CD14-positive monocyte (primary cell): ENCODE data around the gene BBLN. TPM values are rescaled to one million over a fixed set of nuclear protein-coding genes. Genes with fewer than 3 reads are reported as not detected.

ENCODE experiments used
- DNase-seq, 3 donors: peaks; one replicate each; pipeline ENCODE4 v3.0.0-alpha.2; 2011 to 2022
- H2AFZ ChIP-seq: 2 replicates; pipeline ENCODE4 v1.6.0; 2012; ENCODE audit warnings: mild to moderate bottlenecking, low read depth, low read length, inconsistent platforms; ENCODE audit not compliant: insufficient read depth, poor library complexity, severe bottlenecking
- H3K27ac ChIP-seq, 2 donors: 1 replicate in 1 of 2; 2 replicates in 1 of 2; pipeline ENCODE4 v1.5.1; 2012 to 2013; ENCODE audit warnings: low read length in 2 of 2, control low read depth in 1 of 2, inconsistent platforms in 1 of 2, low read depth in 1 of 2, mild to moderate bottlenecking in 1 of 2
- H3K27me3 ChIP-seq, 2 donors: one replicate each; pipeline versions ENCODE4 v1.6.0 to v1.6.1; 2011 to 2013; ENCODE audit warnings: low read length in 2 of 2; ENCODE audit not compliant: control insufficient read depth in 2 of 2, insufficient read depth in 2 of 2
- H3K36me3 ChIP-seq, 2 donors: replicated peaks in 1 of 2; 1 replicate in 1 of 2; 2 replicates in 1 of 2; pipeline versions ENCODE4 v1.5.1 to v1.6.1; 2012 to 2013; ENCODE audit warnings: low read length in 2 of 2, control low read depth in 1 of 2, inconsistent platforms in 1 of 2, mild to moderate bottlenecking in 1 of 2; ENCODE audit not compliant: insufficient read depth in 2 of 2, control insufficient read depth in 1 of 2
- H3K4me1 ChIP-seq, 2 donors: 1 replicate in 1 of 2; 2 replicates in 1 of 2; pipeline versions ENCODE4 v1.5.1 to v1.6.1; 2012 to 2013; ENCODE audit warnings: low read length in 2 of 2, control low read depth in 1 of 2, inconsistent platforms in 1 of 2, mild to moderate bottlenecking in 1 of 2, moderate library complexity in 1 of 2; ENCODE audit not compliant: insufficient read depth in 2 of 2, control insufficient read depth in 1 of 2
- H3K4me2 ChIP-seq: replicated peaks from 2 replicates; pipeline ENCODE3; 2012; ENCODE audit warnings: low read length, moderate library complexity, mild to moderate bottlenecking; ENCODE audit not compliant: poor library complexity, severe bottlenecking; ENCODE audit errors: extremely low read depth
- H3K4me3 ChIP-seq, 3 experiments: fragments of 200-600 bp in 1 of 3; sonication (generic) in 1 of 3; replicated peaks in 1 of 3; 1 replicate in 2 of 3; 2 replicates in 1 of 3; pipeline ENCODE4 v1.5.1; 2011 to 2013; ENCODE audit warnings: low read length in 3 of 3, mild to moderate bottlenecking in 3 of 3, control low read depth in 2 of 3, low read depth in 2 of 3, inconsistent platforms in 1 of 3, moderate library complexity in 1 of 3
- H3K79me2 ChIP-seq: 2 replicates; pipeline ENCODE4 v1.6.0; 2012; ENCODE audit warnings: mild to moderate bottlenecking, control low read depth, inconsistent platforms, low read length, moderate library complexity; ENCODE audit not compliant: insufficient read depth
- H3K9ac ChIP-seq: 2 replicates; pipeline ENCODE4 v1.6.0; 2017; ENCODE audit warnings: low read length, mild to moderate bottlenecking; ENCODE audit not compliant: insufficient read depth, poor library complexity, severe bottlenecking
- H3K9me3 ChIP-seq, 2 donors: replicated peaks in 1 of 2; 1 replicate in 1 of 2; 2 replicates in 1 of 2; pipeline versions ENCODE4 v1.5.1 to v1.6.1; 2012 to 2013; ENCODE audit warnings: low read length in 2 of 2, control low read depth in 1 of 2; ENCODE audit not compliant: control insufficient read depth in 1 of 2, insufficient read depth in 1 of 2
- H4K20me1 ChIP-seq: 2 replicates; pipeline ENCODE4 v1.6.0; 2012; ENCODE audit warnings: mild to moderate bottlenecking, low read length, control low read depth, moderate library complexity; ENCODE audit not compliant: insufficient read depth
- H3K27ac Mint-ChIP-seq, 7 donors: one replicate each; pipeline ENCODE4 v1.8.0; 2020; ENCODE audit warnings: mild to moderate bottlenecking in 7 of 7, mixed read lengths in 7 of 7, moderate library complexity in 6 of 7, inconsistent platforms in 2 of 7
- H3K27me3 Mint-ChIP-seq, 3 donors: one replicate each; pipeline ENCODE4 v1.8.0; 2021 to 2022; ENCODE audit warnings: low read depth in 3 of 3, mild to moderate bottlenecking in 3 of 3, mixed read lengths in 3 of 3, moderate library complexity in 3 of 3, inconsistent platforms in 1 of 3
- H3K36me3 Mint-ChIP-seq, 2 donors: one replicate each; pipeline ENCODE4 v1.8.0; 2020; ENCODE audit warnings: mixed read lengths in 2 of 2, inconsistent platforms in 1 of 2, mild to moderate bottlenecking in 1 of 2
- H3K4me1 Mint-ChIP-seq: one replicate; pipeline ENCODE4 v1.8.0; 2020; ENCODE audit warnings: mild to moderate bottlenecking, mixed read lengths
- H3K4me3 Mint-ChIP-seq, 2 donors: one replicate each; pipeline ENCODE4 v1.8.0; 2020; ENCODE audit warnings: mild to moderate bottlenecking in 2 of 2, mixed read lengths in 2 of 2, moderate library complexity in 1 of 2
- H3K9me3 Mint-ChIP-seq, 7 donors: one replicate each; pipeline ENCODE4 v1.8.0; 2020 to 2022; ENCODE audit warnings: mixed read lengths in 7 of 7, mild to moderate bottlenecking in 6 of 7, moderate library complexity in 6 of 7, inconsistent platforms in 2 of 7
- WGBS: methylation state at CpG from one replicate; pipeline ENCODE4 v1.1.5; 2013; ENCODE audit warnings: missing lambda C conversion rate; ENCODE audit not compliant: insufficient coverage; 5-methylcytosine and 5-hydroxymethylcytosine counted together
- intact Hi-C, 2 donors: fragments of 100-400 bp; cut with micrococcal nuclease; formaldehyde crosslinking; loops; one replicate each; pipeline versions ENCODE4 v1.15.0 to v1.15.1; 2023
- polyA plus RNA-seq, 3 donors: library from polyadenylated mRNA; depleted of rRNA in 1 of 3; unstranded in 2 of 3; stranded (reverse) in 1 of 3; fragments of 300-500 nt in 2 of 3; fragments of >200 nt in 1 of 3; fragmentation: Illumina TruSeq in 2 of 3; gene quantifications; 1 replicate in 2 of 3; 2 replicates in 1 of 3; pipeline ENCODE4 v1.2.3, GENCODE V29; 2012 to 2021
- TF ChIP-seq, protein P1 (sequence below): fragments of 200-600 bp; IDR thresholded peaks from one replicate; pipeline ENCODE4 v1.8.0; 2022; ENCODE audit warnings: antibody characterized with exemption, mild to moderate bottlenecking

BBLN gene
- polyA plus RNA-seq, 3 donors = 51.5 to 74.8 (median 54.5) TPM

DNA sequence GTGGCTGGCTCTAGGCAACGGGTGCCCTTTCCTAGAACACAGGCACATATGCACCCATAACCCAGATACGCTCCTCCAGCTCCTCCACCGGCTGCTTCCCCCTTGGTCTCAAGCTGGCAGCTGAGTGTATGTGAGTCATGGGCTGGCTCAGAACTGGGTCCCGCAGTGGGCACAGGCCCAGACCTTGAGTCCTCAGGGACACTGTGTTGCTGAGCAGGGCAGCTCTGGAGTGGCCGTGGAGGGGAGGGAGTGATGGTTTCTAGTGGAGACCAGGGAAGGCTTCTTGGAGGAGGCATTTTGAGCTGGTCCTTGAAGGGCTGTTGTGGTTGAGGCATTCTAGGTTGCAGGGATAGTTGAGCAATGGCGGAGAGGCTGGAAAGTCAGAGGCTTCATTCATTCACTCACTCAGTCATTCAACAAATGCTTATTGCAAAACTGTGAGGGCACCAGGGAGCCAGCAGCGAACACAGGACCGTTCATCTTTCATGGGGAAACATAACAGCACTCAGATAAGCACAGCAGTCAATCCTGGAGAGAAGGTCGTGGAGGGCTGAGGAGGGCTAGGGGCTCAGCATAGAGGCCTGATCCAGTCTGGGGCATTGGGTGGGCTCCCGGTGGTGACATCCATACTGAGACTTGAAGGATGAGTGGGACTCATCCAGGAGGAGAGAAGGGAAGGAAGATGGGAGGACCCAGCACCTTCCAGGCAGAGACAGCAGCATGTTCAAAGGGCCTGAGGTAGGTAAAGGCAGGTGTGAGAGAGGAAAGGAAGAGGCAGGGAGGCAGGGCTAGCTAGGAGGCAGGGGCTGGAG, 2.4 kb downstream of the BBLN start:
- H3K36me3 Mint-ChIP-seq = peaks cover 32 to 46% of the 10 kb centered on the region in 2 donors
- H3K4me1 ChIP-seq = peaks cover 16 to 20% of the 10 kb centered on the region in 2 donors
- H3K4me1 Mint-ChIP-seq = peaks cover 15% of the 10 kb centered on the region
- no peaks in the 10 kb centered on the region for H3K27me3 ChIP-seq
- H3K36me3 ChIP-seq = peaks cover 34 to 41% of the 10 kb centered on the region in 2 donors
- no peak overlapping the region for H3K27ac ChIP-seq
- no peak for DNase-seq
- H3K4me3 ChIP-seq = no peak overlapping the region
- H3K27me3 Mint-ChIP-seq = peaks cover 0 to 5% (median 0%) of the 10 kb centered on the region in 3 donors
- no peak overlapping the region for H3K4me3 Mint-ChIP-seq
- WGBS = 100% methylated on average over 5 of the region's 10 CpGs
- no peaks in the 10 kb centered on the region for H3K9me3 Mint-ChIP-seq
- peaks cover 8% of the 10 kb centered on the region for H3K79me2 ChIP-seq
- H3K4me2 ChIP-seq = no peak overlapping the region
- H2AFZ ChIP-seq = no peak overlapping the region
- H3K9ac ChIP-seq = no peak overlapping the region
- intact Hi-C loops = no loop called here
- TF ChIP-seq, protein P1, sequence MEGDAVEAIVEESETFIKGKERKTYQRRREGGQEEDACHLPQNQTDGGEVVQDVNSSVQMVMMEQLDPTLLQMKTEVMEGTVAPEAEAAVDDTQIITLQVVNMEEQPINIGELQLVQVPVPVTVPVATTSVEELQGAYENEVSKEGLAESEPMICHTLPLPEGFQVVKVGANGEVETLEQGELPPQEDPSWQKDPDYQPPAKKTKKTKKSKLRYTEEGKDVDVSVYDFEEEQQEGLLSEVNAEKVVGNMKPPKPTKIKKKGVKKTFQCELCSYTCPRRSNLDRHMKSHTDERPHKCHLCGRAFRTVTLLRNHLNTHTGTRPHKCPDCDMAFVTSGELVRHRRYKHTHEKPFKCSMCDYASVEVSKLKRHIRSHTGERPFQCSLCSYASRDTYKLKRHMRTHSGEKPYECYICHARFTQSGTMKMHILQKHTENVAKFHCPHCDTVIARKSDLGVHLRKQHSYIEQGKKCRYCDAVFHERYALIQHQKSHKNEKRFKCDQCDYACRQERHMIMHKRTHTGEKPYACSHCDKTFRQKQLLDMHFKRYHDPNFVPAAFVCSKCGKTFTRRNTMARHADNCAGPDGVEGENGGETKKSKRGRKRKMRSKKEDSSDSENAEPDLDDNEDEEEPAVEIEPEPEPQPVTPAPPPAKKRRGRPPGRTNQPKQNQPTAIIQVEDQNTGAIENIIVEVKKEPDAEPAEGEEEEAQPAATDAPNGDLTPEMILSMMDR = no peak
- H3K27ac Mint-ChIP-seq = peak overlapping the region in 3 of 7 donors; percentile 4 to 31 (median 22)
- H3K9me3 ChIP-seq = no peaks in the 10 kb centered on the region
- H4K20me1 ChIP-seq = no peaks in the 10 kb centered on the region

DNA sequence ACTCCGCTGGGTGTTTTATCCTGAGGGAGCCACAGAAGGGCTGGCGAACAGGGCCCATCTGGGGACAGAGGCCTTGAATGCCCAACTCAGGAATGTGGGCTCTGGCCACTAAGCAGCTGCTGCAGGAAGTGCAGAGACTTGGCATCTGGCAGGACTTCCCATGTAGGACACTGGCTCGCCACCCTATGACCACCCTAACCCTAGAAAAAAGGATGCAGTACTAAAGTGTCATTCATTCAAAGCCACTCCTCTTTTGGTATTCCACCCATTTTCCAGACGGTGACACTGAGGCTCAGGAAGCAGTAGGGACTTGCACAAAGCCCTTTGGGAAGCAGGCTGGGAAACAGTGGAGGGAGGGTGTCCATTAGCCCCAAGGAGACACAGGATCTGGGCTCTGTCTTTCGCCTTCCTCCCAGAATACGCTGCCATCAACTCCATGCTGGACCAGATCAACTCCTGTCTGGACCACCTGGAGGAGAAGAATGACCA, 3.0 kb downstream of the BBLN start:
- Histone ChIP-seq H3K79me2 (peaks cover 8% of the 10 kb centered on the region), H4K20me1 (no peaks in the 10 kb centered on the region), H3K27ac (no peak overlapping the region), H3K27me3 (no peaks in the 10 kb centered on the region), H3K4me2 (no peak overlapping the region), H3K9me3 (no peaks in the 10 kb centered on the region), H3K36me3 (peaks cover 40 to 47% of the 10 kb centered on the region in 2 donors), H3K4me3 (no peak overlapping the region), H2AFZ (no peak overlapping the region), H3K9ac (no peak overlapping the region), H3K4me1 (peaks cover 16 to 20% of the 10 kb centered on the region in 2 donors)
- DNase-seq = no peak
- H3K9me3 Mint-ChIP-seq = no peaks in the 10 kb centered on the region
- 92% methylated on average over 4 of the region's 6 CpGs for WGBS
- TF ChIP-seq, protein P1 = no peak
- H3K4me1 Mint-ChIP-seq = peaks cover 15% of the 10 kb centered on the region
- no peak overlapping the region for H3K4me3 Mint-ChIP-seq
- H3K36me3 Mint-ChIP-seq = peaks cover 39 to 53% of the 10 kb centered on the region in 2 donors
- H3K27ac Mint-ChIP-seq = no peak overlapping the region
- H3K27me3 Mint-ChIP-seq = peaks cover 0 to 5% (median 0%) of the 10 kb centered on the region in 3 donors
- intact Hi-C loops = no loop called here
